GM12875 (cell line): Measurements from ENCODE around the gene ZNF141.
"Not testable (repeated sequence)": the region's sequence is repeated elsewhere in the genome, so short reads cannot be mapped to it uniquely, and the experiment has no call there.

Experiments used
- H3K4me3 ChIP-seq: one replicate; pipeline ENCODE4 v1.5.1; 2011; ENCODE audit warnings: low read depth, low read length, control low read depth
- TF ChIP-seq, protein P1 (sequence below): IDR thresholded peaks from 2 replicates; pipeline ENCODE4 v1.5.1; 2011; ENCODE audit warnings: low read depth, mild to moderate bottlenecking, control low read depth, inconsistent platforms, low read length, moderate library complexity, borderline replicate concordance; ENCODE audit not compliant: insufficient read depth

The ZNF141 gene

DNA sequence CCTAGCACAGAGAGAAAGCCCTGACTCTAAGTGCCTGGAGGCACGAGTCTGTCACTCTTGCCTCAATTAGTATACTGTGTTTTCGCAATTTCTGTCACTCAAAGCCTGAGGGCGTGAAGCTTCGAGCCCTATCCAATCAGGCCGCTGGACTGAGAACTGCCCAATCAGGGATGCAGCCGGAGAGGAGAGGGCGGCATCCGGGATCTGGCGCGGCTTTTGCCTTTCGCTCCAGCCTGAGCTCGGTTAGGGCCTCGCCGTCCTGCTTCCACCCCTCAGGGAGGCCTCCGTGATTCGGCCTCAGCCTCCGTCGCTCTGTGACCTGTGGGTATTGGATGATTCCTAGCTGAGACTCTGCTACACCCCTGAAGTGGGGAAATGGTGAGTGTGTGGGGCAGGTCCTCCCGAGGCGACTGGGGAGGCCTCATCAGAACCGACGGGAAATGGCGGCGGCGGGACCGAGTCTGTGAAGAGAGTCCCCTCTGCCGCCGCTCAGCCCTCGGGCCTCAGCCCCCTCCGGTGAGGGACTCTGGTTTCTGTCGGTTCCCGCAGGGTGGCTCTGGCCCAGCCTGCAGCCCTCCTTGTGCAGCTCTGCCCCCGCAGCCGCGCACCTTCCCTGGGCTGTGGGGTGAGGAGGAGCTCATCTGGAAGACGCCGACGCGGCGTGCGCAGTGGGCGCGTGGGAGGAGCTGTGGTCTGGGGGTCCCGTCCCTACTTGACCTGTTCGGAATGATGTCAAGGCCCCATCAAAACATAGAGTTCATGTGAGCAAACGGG is 48.5 kb downstream of the ZNF141 start:
- TF ChIP-seq, protein P1, sequence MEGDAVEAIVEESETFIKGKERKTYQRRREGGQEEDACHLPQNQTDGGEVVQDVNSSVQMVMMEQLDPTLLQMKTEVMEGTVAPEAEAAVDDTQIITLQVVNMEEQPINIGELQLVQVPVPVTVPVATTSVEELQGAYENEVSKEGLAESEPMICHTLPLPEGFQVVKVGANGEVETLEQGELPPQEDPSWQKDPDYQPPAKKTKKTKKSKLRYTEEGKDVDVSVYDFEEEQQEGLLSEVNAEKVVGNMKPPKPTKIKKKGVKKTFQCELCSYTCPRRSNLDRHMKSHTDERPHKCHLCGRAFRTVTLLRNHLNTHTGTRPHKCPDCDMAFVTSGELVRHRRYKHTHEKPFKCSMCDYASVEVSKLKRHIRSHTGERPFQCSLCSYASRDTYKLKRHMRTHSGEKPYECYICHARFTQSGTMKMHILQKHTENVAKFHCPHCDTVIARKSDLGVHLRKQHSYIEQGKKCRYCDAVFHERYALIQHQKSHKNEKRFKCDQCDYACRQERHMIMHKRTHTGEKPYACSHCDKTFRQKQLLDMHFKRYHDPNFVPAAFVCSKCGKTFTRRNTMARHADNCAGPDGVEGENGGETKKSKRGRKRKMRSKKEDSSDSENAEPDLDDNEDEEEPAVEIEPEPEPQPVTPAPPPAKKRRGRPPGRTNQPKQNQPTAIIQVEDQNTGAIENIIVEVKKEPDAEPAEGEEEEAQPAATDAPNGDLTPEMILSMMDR = no peak
- H3K4me3 ChIP-seq = no peak overlapping the region

DNA sequence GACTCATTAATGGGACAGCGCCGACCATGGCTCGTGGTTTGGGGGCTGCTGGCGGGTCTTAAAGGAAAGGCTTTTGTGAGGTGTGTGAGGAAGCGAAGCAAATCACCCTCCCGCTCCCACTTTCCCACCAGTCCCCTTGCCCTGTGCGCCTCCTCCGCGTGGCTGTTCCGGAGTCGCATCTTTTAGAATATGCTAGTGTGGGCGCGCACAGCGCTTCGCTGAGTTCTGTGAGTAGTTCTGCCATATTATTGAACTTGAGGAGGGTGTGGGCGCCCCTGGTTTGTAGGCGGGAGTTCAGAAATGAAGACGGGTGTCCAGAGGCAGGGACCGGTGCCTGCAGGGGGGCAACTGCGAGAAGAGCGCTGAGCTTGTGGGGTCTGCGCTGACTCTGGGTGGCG is 49.1 kb downstream of the ZNF141 start:
- TF ChIP-seq, protein P1 = no peak
- H3K4me3 ChIP-seq = no peak overlapping the region

DNA sequence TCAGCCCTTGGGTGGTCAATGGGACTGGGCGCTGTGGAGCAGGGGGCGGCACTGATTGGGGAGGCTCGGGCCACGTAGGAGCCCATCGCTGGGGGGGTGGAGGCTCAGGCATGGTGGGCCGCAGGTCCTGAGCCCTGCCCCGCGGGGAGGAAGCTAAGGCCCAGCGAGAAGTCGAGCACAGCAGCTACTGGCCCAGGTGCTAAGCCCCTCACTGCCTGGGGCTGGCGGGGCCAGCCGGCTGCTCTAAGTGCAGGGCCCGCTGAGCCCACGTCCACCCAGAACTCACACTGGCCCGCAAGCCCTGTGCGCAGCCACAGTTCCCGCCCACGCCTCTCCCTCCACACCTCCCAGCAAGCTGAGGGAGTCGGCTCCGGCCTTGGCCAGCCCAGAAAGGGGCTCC is 66.4 kb downstream of the ZNF141 start:
- H3K4me3 ChIP-seq = no peak overlapping the region
- TF ChIP-seq, protein P1 = no peak

DNA sequence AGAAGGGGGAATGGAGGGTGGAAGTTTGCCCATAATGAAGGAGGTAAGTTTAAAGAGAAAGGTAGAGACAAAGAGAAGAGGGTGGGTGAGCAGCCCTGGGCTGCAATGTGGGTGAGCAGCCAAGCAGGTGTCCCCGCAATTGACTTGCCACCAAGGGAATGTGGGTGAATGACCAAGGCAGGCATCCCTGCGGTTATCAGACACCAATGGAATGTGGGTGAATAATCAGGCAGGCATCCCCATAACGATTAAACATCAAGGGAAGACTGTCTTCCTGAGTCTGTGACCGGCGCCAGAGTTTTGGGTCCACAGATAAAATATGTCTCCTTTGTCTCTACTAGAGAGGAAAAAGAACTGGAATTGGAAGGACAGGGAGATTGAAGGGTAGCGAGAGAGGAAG is 70.7 kb downstream of the ZNF141 start:
- H3K4me3 ChIP-seq = not testable (repeated sequence)

DNA sequence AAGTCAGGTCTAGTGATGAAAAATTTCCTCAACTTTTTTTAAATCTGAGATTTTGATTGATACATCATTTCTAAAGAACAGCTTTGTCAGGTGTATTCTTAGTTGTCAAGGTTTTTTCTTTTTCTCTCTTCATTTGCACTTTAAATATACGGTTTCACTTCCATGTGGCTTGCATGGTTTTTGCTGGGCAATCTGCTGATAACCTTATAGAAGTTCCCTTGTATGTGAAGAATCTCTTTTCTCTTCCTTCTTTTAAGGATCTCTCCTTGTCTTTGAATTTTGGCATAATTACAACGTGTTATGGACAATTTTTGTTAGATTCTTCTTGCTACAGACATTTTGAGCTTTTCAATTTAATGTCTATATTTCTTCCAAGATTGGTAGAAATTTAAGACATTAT is 85.0 kb downstream of the ZNF141 start:
- H3K4me3 ChIP-seq = no peak overlapping the region
- TF ChIP-seq, protein P1 = no peak
